Endodermal cell (in vitro differentiated cells): ENCODE data around the gene CD22. TPM values are rescaled to one million over a fixed set of nuclear protein-coding genes. Genes with fewer than 3 reads are reported as not detected.

Source experiments
- DNase-seq: peaks from one replicate; pipeline ENCODE4 v3.0.0-alpha.2; 2017
- H3K27ac ChIP-seq: 2 replicates; pipeline ENCODE4 v1.5.1; 2013; ENCODE audit warnings: mild to moderate bottlenecking, low read depth, low read length, moderate library complexity
- H3K27me3 ChIP-seq: 2 replicates; pipeline ENCODE4 v1.6.1; 2013; ENCODE audit warnings: mild to moderate bottlenecking, low read length, moderate library complexity; ENCODE audit not compliant: insufficient read depth, control insufficient read depth, poor library complexity, severe bottlenecking
- H3K36me3 ChIP-seq: 2 replicates; pipeline ENCODE4 v1.7.0; 2013; ENCODE audit warnings: mild to moderate bottlenecking, low read length, moderate library complexity; ENCODE audit not compliant: control insufficient read depth, insufficient read depth
- H3K4me1 ChIP-seq: one replicate; pipeline ENCODE4 v1.7.0; 2013; ENCODE audit warnings: low read length; ENCODE audit not compliant: control insufficient read depth, insufficient read depth
- H3K4me3 ChIP-seq: 2 replicates; pipeline ENCODE4 v1.5.1; 2013; ENCODE audit warnings: mild to moderate bottlenecking, low read length, moderate library complexity
- H3K9ac ChIP-seq: 2 replicates; pipeline ENCODE4 v1.6.1; 2013; ENCODE audit warnings: mild to moderate bottlenecking, low read length, moderate library complexity; ENCODE audit not compliant: poor library complexity, severe bottlenecking; ENCODE audit errors: extremely low read depth
- H3K9me3 ChIP-seq: 2 replicates; pipeline ENCODE4 v1.6.1; 2013; ENCODE audit warnings: mild to moderate bottlenecking, low read length, moderate library complexity; ENCODE audit not compliant: control insufficient read depth
- H3K27ac Mint-ChIP-seq: 2 replicates; pipeline ENCODE4 v1.8.0; 2020; ENCODE audit warnings: mixed read lengths
- H3K27me3 Mint-ChIP-seq: 2 replicates; pipeline ENCODE4 v1.8.0; 2021; ENCODE audit warnings: mild to moderate bottlenecking, mixed read lengths; ENCODE audit not compliant: insufficient read depth
- H3K36me3 Mint-ChIP-seq: 2 replicates; pipeline ENCODE4 v1.8.0; 2020; ENCODE audit warnings: low read depth, mixed read lengths
- H3K4me1 Mint-ChIP-seq: 2 replicates; pipeline ENCODE4 v1.8.0; 2020; ENCODE audit warnings: mixed read lengths
- H3K4me3 Mint-ChIP-seq: 2 replicates; pipeline ENCODE4 v1.8.0; 2020; ENCODE audit warnings: mild to moderate bottlenecking, moderate library complexity, mixed read lengths
- H3K9me3 Mint-ChIP-seq: 2 replicates; pipeline ENCODE4 v1.8.0; 2020; ENCODE audit warnings: mild to moderate bottlenecking, mixed read lengths
- CTCF ChIP-seq: fragments of 200-600 bp; sonication (generic); conservative IDR thresholded peaks from 2 replicates; pipeline ENCODE4 v1.5.0; 2021; ENCODE audit warnings: antibody characterized with exemption, mild to moderate bottlenecking
- WGBS, 2 experiments: methylation state at CpG; one replicate each; pipeline versions ENCODE4 v1.1.5 to v1.1.7; 2013; ENCODE audit warnings: missing lambda C conversion rate in 2 of 2, mixed read lengths in 1 of 2; ENCODE audit not compliant: insufficient coverage in 1 of 2, insufficient read length in 1 of 2; 5-methylcytosine and 5-hydroxymethylcytosine counted together
- total RNA-seq, 2 donors: library from RNA; stranded (reverse); fragmentation: NEBNext Ultra II Directional in 1 of 2; extraction: Animal tissue kit (Norgen Biotek cat#: 25700) in 1 of 2; gene quantifications; 2 replicates in 1 of 2; 3 replicates in 1 of 2; pipeline ENCODE4 v1.2.1, GENCODE V29; 2021

The CD22 gene
- total RNA-seq, 2 donors from 2014 or later, result not detected

- H3K27ac Mint-ChIP-seq, result no peak overlapping the region
- no peaks in the 10 kb centered on the region for H3K9me3 Mint-ChIP-seq
- H3K36me3 ChIP-seq, result no peaks in the 10 kb centered on the region
- DNase-seq, result peak; percentile 36
- H3K27ac ChIP-seq, result no peak overlapping the region
- no peak overlapping the region for H3K9ac ChIP-seq
- H3K36me3 Mint-ChIP-seq, result no peaks in the 10 kb centered on the region
- H3K27me3 Mint-ChIP-seq, result peaks cover 1% of the 10 kb centered on the region
- 84 to 91% methylated on average over 6 to 11 of the region's 11 CpGs for WGBS, 2 experiments
- no peaks in the 10 kb centered on the region for H3K27me3 ChIP-seq
- no peak for TF ChIP-seq CTCF
- no peaks in the 10 kb centered on the region for H3K4me1 Mint-ChIP-seq
- H3K9me3 ChIP-seq, result no peaks in the 10 kb centered on the region
- no peak overlapping the region for H3K4me3 ChIP-seq
- no peaks in the 10 kb centered on the region for H3K4me1 ChIP-seq
- no peak overlapping the region for H3K4me3 Mint-ChIP-seq
Observed at GRCh38 chr19:35304036-35304435, 25.0 kb upstream of the CD22 start.

- no peaks in the 10 kb centered on the region for H3K4me1 Mint-ChIP-seq
- no peak overlapping the region for H3K4me3 Mint-ChIP-seq
- 92 to 96% methylated on average over 6 of the region's 6 CpGs for WGBS, 2 experiments
- Histone ChIP-seq H3K9me3 (no peaks in the 10 kb centered on the region), H3K4me3 (no peak overlapping the region), H3K36me3 (no peaks in the 10 kb centered on the region), H3K27me3 (no peaks in the 10 kb centered on the region), H3K9ac (no peak overlapping the region), H3K4me1 (no peaks in the 10 kb centered on the region), H3K27ac (no peak overlapping the region)
- DNase-seq, result peak; percentile 34
- peaks cover 1% of the 10 kb centered on the region for H3K27me3 Mint-ChIP-seq
- TF ChIP-seq CTCF, result no peak
- H3K36me3 Mint-ChIP-seq, result no peaks in the 10 kb centered on the region
- no peaks in the 10 kb centered on the region for H3K9me3 Mint-ChIP-seq
- H3K27ac Mint-ChIP-seq, result no peak overlapping the region
Observed at GRCh38 chr19:35305181-35305580, 23.8 kb upstream of the CD22 start.

- WGBS, 2 experiments, result 87 to 89% methylated on average over 15 to 20 of the region's 20 CpGs
- H3K4me1 ChIP-seq, result no peaks in the 10 kb centered on the region
- no peak overlapping the region for H3K27ac ChIP-seq
- no peaks in the 10 kb centered on the region for H3K27me3 ChIP-seq
- Mint-ChIP-seq H3K4me3 (no peak overlapping the region), H3K27me3 (peaks cover 1% of the 10 kb centered on the region), H3K9me3 (no peaks in the 10 kb centered on the region), H3K36me3 (no peaks in the 10 kb centered on the region), H3K27ac (no peak overlapping the region), H3K4me1 (no peaks in the 10 kb centered on the region)
- no peaks in the 10 kb centered on the region for H3K36me3 ChIP-seq
- no peak overlapping the region for H3K4me3 ChIP-seq
- H3K9me3 ChIP-seq, result no peaks in the 10 kb centered on the region
- no peak overlapping the region for H3K9ac ChIP-seq
- peak; percentile 83 for DNase-seq
- peak; percentile 81 for TF ChIP-seq CTCF
Observed at GRCh38 chr19:35306473-35307246, 22.3 kb upstream of the CD22 start.
